NOMO-1 treated with DMSO at 0.1 percent for 48 hours (cell line): Measurements from ENCODE around the gene ARSB.

Source experiments
- DNase-seq: peaks from one replicate; lab custom pipeline; 2025; ENCODE audit not compliant: unreplicated experiment; lab: John Stamatoyannopoulos, UW

The ARSB gene

GRCh38 chr5:78758169-78758839 lies 226.8 kb downstream of the ARSB start:
- DNase-seq, result peak; percentile 40

GRCh38 chr5:78757269-78758053 lies 227.6 kb downstream of the ARSB start:
- DNase-seq, result no peak

- DNase-seq, result no peak
These were observed 228.3 kb downstream of the ARSB start for GRCh38 chr5:78756858-78757257.

- DNase-seq, result no peak
These were observed 229.2 kb downstream of the ARSB start for GRCh38 chr5:78755822-78756429.

GRCh38 chr5:78754655-78755054 lies 230.5 kb downstream of the ARSB start:
- no peak for DNase-seq

- no peak for DNase-seq
These were observed 232.0 kb downstream of the ARSB start for GRCh38 chr5:78753093-78753531.

GRCh38 chr5:78751872-78752271 lies 233.2 kb downstream of the ARSB start:
- DNase-seq, result no peak

GRCh38 chr5:78750281-78750680 lies 234.8 kb downstream of the ARSB start:
- DNase-seq, result no peak

GRCh38 chr5:78747705-78748359 lies 237.3 kb downstream of the ARSB start:
- DNase-seq, result no peak

GRCh38 chr5:78747055-78747454 lies 238.1 kb downstream of the ARSB start:
- DNase-seq, result no peak

- no peak for DNase-seq
These were observed 238.9 kb downstream of the ARSB start for GRCh38 chr5:78746021-78746770.

- no peak for DNase-seq
These were observed 240.1 kb downstream of the ARSB start for GRCh38 chr5:78744951-78745534.

GRCh38 chr5:78741019-78741418 lies 244.1 kb downstream of the ARSB start:
- DNase-seq, result no peak

- DNase-seq, result no peak
These were observed 246.3 kb downstream of the ARSB start for GRCh38 chr5:78738693-78739300.

- DNase-seq, result no peak
These were observed 247.0 kb downstream of the ARSB start for GRCh38 chr5:78738104-78738503.

GRCh38 chr5:78735834-78736463 lies 249.2 kb downstream of the ARSB start:
- DNase-seq, result no peak

GRCh38 chr5:78734950-78735349 lies 250.2 kb downstream of the ARSB start:
- no peak for DNase-seq

- DNase-seq, result no peak
These were observed 250.8 kb downstream of the ARSB start for GRCh38 chr5:78734094-78734845.

GRCh38 chr5:78732721-78733120 lies 252.4 kb downstream of the ARSB start:
- DNase-seq, result peak; percentile 19
